IgD-negative memory B cell (primary cell): Measurements from ENCODE around the gene NCOA6. TPM values are rescaled to one million over a fixed set of nuclear protein-coding genes. Genes with fewer than 3 reads are reported as not detected.

Experiments
- H3K27ac Mint-ChIP-seq, 3 donors: one replicate each; pipeline ENCODE4 v1.8.0; 2020 to 2022; ENCODE audit warnings: mild to moderate bottlenecking in 3 of 3, mixed read lengths in 3 of 3, moderate library complexity in 1 of 3
- H3K27me3 Mint-ChIP-seq: one replicate; pipeline ENCODE4 v1.8.0; 2021; ENCODE audit warnings: mixed read lengths
- H3K36me3 Mint-ChIP-seq: one replicate; pipeline ENCODE4 v1.8.0; 2020; ENCODE audit warnings: mild to moderate bottlenecking, mixed read lengths
- H3K4me1 Mint-ChIP-seq, 3 donors: one replicate each; pipeline ENCODE4 v1.8.0; 2020 to 2022; ENCODE audit warnings: mixed read lengths in 3 of 3, mild to moderate bottlenecking in 1 of 3
- H3K4me3 Mint-ChIP-seq, 4 donors: one replicate each; pipeline ENCODE4 v1.8.0; 2020 to 2022; ENCODE audit warnings: mild to moderate bottlenecking in 4 of 4, mixed read lengths in 4 of 4, moderate library complexity in 3 of 4
- H3K9me3 Mint-ChIP-seq, 3 donors: one replicate each; pipeline ENCODE4 v1.8.0; 2020 to 2021; ENCODE audit warnings: mixed read lengths in 3 of 3, mild to moderate bottlenecking in 1 of 3
- polyA plus RNA-seq: library from polyadenylated mRNA; unstranded; fragments of 300-500 nt; fragmentation: Illumina TruSeq; gene quantifications from one replicate; pipeline ENCODE4 v1.2.3, GENCODE V29; 2021

NCOA6 gene
- polyA plus RNA-seq, 1 donor from 2014 or later = 10.8 TPM

DNA sequence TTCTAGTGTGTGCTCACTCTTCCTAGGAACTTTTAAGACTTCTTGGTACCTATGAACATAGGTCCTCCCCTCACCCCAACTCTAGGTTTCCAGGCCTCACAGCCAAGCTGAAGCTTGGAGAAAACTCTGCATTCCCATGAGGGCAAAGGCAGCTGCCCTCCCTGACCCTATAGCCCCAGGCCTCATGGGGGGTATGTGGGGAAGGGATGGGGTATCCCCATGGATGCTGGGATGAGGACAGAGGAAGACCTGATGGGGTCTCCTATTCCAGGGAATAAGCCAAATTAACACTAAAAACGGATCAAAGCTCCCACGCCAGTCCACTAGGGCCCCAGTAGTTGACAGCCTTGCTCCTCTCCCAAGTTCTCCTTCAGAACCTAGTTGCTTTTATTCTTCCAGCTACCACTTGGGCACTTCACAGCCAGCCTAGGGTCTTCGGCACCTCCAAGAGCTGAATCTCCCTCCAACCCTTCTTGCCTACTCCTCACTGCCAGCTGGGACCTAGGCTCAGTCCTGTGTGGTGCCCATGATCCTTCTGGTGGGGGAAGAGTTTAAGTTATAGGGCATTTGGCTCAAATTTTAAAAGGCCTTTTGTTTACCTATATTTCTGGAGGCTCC, 113.5 kb downstream of the NCOA6 start:
- Mint-ChIP-seq H3K27ac (peak overlapping the region in 1 of 3 donors; percentile 97), H3K27me3 (peaks cover 1% of the 10 kb centered on the region), H3K36me3 (peaks cover 2% of the 10 kb centered on the region), H3K4me1 (peaks cover 9 to 12% (median 10%) of the 10 kb centered on the region in 3 donors), H3K9me3 (no peaks in the 10 kb centered on the region), H3K4me3 (peak overlapping the region in 3 of 4 donors; percentile 9 to 91 (median 38))

DNA sequence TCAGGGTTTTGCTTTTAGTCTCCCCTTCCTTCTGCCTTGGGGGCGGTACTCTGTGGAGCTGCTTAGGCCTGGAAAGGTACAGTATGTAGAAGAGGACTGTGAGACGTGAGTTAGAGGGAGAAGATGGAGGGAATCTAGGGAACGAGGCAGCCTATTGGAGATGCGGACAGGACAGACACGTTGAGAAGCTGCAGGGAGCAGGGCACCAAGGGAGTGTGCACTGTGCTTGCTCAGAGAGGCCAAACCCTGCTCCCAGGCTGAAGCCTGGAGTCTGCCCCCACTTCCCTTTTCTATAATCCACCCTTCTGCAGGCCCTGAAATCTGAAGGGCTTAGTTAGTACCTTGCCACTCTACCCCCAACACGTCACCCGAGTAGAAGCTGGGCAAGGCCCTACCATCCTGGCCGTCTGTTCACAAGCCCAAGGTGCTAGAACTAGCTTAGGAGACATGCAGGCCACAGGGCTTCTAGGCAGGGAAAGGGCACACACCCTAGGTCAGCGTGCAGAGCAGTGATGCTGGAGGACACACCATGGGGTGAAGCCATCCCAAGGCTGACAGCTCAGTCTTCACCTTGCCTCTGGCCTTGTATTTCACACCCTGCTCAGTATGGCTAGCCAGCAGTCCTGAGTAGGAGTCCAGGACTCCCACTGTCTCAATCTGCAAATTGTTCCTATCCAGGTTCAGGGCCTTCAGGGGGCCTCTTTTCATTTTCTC, 114.4 kb downstream of the NCOA6 start:
- H3K9me3 Mint-ChIP-seq = no peaks in the 10 kb centered on the region
- H3K4me3 Mint-ChIP-seq = peak overlapping the region; percentile 71 to 91 (median 85)
- peak overlapping the region in 2 of 3 donors; percentile 95 to 97 for H3K27ac Mint-ChIP-seq
- H3K27me3 Mint-ChIP-seq = peaks cover 1% of the 10 kb centered on the region
- H3K4me1 Mint-ChIP-seq = peaks cover 9 to 12% (median 10%) of the 10 kb centered on the region in 3 donors
- H3K36me3 Mint-ChIP-seq = peaks cover 2% of the 10 kb centered on the region

DNA sequence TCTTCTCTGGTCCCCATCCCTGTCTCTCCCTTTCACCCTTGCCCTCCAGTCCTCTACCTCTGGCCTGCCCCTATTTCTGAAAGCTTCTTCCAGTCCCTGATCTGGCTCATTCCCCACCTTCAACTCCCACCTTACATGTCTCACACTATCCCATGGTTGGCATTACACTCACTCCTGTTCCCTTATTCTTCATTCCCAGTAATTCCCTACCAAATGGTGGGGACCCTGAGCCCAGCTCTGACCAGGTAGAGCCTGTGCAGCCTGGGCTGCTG, 114.9 kb downstream of the NCOA6 start:
- H3K9me3 Mint-ChIP-seq = no peaks in the 10 kb centered on the region
- H3K27me3 Mint-ChIP-seq = peaks cover 1% of the 10 kb centered on the region
- H3K27ac Mint-ChIP-seq = peak overlapping the region; percentile 78 to 97 (median 95)
- H3K4me3 Mint-ChIP-seq = peak overlapping the region; percentile 81 to 94 (median 90)
- H3K36me3 Mint-ChIP-seq = peaks cover 2% of the 10 kb centered on the region
- H3K4me1 Mint-ChIP-seq = peaks cover 10 to 12% (median 10%) of the 10 kb centered on the region in 3 donors

DNA sequence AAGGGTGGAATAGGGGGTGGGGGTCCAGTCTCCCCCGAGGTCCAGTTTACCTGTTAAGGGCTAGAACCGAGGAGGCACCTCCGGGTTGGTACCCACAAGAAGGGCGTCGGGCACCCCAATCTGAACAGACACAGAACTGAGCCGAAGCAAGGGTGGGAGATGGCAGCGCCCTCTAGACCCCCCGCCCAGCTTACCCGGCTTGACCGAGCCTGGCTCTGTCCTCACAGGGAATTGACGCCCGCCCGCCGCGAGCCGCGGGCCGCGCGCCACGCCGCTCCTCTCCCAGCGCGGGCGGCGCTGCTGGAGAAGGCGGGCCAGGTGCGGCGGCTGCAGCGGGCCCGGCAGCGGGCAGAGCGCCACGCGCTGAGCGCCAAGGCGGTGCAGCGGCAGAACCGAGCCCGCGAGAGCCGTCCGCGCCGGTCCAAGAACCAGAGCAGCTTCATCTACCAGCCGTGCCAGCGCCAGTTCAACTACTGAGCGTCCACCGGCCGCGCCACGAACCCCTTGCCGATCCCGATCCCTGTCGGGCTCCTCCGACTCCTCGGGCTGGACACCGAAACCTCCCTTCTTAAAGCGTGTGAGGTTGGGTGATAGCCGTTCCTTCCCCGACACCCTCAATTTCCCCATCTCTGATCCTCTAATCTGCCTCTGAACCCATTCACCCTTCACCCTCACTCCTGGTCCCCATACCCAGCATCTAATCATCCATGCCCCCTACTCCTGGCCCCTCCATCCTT, 115.5 kb downstream of the NCOA6 start:
- H3K36me3 Mint-ChIP-seq = peaks cover 2% of the 10 kb centered on the region
- H3K9me3 Mint-ChIP-seq = no peaks in the 10 kb centered on the region
- H3K4me3 Mint-ChIP-seq = peak overlapping the region; percentile 86 to 97 (median 94)
- H3K27ac Mint-ChIP-seq = peak overlapping the region; percentile 93 to 97 (median 95)
- H3K4me1 Mint-ChIP-seq = peaks cover 10 to 12% (median 12%) of the 10 kb centered on the region in 3 donors
- peaks cover 1% of the 10 kb centered on the region for H3K27me3 Mint-ChIP-seq

DNA sequence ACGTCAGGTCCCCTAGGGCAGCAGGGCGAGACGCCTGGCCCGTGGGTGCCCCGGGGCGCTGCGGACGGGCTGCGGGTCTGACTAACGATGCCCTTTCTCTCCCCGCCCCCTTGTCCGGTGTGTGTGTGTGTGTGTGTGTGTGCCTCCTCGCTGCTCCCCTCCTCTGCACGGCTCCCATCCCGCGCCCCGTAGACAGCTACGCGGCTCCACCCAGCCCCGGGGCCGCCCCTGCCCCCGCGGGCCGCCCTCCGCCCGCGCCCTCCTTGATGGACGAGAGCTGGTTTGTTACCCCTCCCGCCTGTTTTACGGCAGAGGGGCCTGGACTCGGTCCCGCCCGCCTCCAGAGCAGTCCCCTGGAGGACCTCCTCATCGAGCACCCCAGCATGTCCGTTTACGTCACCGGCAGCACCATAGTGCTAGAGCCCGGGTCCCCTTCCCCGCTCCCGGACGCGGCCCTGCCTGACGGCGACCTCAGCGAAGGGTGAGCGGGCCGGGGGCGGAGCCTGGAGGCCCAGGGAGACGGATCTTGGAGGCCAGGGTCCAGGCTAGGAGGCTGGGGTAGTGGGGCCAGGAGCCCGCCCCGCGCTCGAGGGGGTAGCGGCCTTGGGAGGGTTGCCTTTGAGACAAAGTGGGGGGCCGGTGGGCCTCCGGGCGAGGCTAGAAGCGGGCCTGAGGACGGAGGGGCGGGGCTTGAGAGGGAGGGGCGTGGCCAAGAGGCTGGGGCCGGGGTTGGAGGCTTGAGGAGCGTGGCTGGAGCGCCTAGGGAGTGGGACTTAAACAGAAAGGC, 116.2 kb downstream of the NCOA6 start:
- peak overlapping the region; percentile 86 to 97 (median 94) for H3K4me3 Mint-ChIP-seq
- peaks cover 2% of the 10 kb centered on the region for H3K36me3 Mint-ChIP-seq
- H3K4me1 Mint-ChIP-seq = peaks cover 12 to 17% (median 12%) of the 10 kb centered on the region in 3 donors
- H3K27ac Mint-ChIP-seq = peak overlapping the region; percentile 93 to 97 (median 95)
- H3K9me3 Mint-ChIP-seq = no peaks in the 10 kb centered on the region
- peaks cover 1% of the 10 kb centered on the region for H3K27me3 Mint-ChIP-seq

DNA sequence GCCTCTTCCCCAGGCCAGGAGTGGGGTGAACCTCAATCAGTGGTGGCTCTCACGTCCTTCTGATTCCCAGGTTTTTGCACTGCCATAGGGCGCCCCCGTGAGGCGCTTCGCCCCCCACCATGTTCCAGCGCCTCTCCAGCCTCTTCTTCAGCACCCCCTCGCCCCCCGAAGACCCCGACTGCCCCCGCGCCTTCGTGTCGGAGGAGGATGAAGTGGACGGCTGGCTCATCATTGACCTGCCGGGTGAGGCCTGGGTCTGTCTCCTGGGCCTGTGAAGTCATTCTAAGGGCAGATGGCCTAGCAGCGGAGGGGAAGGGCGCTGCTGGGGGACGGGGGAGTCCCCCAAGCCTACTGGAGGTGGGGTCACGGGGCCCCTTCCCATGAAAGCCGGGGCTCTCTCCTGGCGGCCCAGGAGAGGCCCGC, 116.8 kb downstream of the NCOA6 start:
- Mint-ChIP-seq H3K4me3 (peak overlapping the region; percentile 86 to 97 (median 94)), H3K27me3 (peaks cover 1% of the 10 kb centered on the region)

DNA sequence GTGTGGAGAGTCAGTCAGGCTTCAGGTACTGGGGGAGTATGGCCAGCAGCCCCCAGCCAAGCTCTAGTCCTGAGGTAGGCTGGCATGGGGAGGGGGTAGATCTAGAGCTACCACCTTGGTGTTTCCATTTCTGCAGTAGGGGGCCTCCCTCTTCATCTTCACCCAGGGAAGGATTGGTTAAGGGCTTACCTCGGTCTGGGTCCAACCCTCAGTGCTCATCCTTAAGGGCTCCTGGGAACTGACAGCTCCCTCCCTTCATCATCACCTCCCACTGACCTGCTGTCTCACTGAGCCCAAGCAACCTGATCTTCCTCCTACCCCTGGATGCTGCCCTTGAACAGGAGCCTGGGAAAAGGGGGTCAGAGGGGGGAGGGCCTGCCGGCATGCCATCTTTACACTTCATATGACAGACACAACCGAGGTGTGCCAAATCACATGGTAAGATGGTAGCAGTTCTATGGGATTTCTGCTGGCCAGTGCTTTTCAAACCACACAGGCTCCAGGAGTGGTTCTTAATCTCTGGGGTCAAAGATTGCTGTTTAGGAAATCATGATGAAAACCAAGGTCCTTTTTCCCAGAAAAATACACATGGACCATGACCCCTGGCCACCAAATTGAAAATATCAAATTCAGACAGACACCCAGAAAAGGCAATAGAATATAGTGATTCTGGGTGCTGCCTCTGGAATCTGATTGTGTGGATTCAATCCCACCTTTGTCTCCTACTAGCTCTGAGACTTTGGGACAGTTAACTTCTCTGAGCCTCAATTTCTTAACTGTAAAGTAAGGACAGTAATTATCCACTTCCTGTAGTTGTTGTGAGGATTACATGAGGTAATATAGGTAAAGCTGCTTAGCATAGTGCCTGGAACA, 118.3 kb downstream of the NCOA6 start:
- Mint-ChIP-seq H3K4me3 (peak overlapping the region in 1 of 4 donors; percentile 91), H3K27ac (peak overlapping the region in 2 of 3 donors; percentile 16 to 98), H3K36me3 (no peaks in the 10 kb centered on the region), H3K27me3 (peaks cover 7% of the 10 kb centered on the region), H3K9me3 (no peaks in the 10 kb centered on the region), H3K4me1 (peaks cover 13 to 24% (median 18%) of the 10 kb centered on the region in 3 donors)

More for the DNA sequence above, 116.8 kb downstream of the NCOA6 start:
- H3K27ac Mint-ChIP-seq = peak overlapping the region; percentile 43 to 97 (median 93)
- peaks cover 12 to 18% (median 12%) of the 10 kb centered on the region in 3 donors for H3K4me1 Mint-ChIP-seq
- no peaks in the 10 kb centered on the region for H3K9me3 Mint-ChIP-seq
- H3K36me3 Mint-ChIP-seq = peaks cover 2% of the 10 kb centered on the region

DNA sequence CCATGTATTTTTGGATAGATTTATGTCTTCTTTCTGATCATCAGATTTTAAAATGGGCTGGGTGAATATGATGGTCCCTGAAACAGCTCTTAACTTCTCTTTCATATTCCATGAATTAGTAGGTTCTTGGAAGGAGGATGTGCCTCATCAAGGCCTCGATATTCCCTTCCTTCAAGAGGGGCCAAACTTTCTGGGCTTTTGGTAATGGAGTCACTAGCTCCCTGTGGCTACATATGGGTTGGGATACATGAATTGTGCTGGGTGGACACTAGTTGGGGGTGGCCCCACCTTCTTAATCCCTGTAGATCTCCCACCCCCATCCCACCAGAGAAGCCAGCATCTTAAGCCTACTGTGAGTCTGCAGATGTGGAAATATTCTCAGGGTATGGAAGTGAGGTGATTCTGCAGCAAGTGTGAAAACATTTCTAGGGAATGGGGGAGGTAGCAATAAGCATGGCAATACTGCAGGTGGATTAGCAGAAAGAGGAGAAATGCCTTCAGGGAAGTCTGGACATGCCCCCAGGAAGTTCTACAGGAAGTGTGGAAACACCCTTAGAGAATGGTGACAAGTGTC, 119.1 kb downstream of the NCOA6 start:
- peaks cover 13 to 24% (median 20%) of the 10 kb centered on the region in 3 donors for H3K4me1 Mint-ChIP-seq
- peak overlapping the region in 1 of 4 donors; percentile 91 for H3K4me3 Mint-ChIP-seq
- peak overlapping the region in 2 of 3 donors; percentile 67 to 98 for H3K27ac Mint-ChIP-seq
- H3K36me3 Mint-ChIP-seq = no peaks in the 10 kb centered on the region
- no peaks in the 10 kb centered on the region for H3K9me3 Mint-ChIP-seq
- peaks cover 7% of the 10 kb centered on the region for H3K27me3 Mint-ChIP-seq

DNA sequence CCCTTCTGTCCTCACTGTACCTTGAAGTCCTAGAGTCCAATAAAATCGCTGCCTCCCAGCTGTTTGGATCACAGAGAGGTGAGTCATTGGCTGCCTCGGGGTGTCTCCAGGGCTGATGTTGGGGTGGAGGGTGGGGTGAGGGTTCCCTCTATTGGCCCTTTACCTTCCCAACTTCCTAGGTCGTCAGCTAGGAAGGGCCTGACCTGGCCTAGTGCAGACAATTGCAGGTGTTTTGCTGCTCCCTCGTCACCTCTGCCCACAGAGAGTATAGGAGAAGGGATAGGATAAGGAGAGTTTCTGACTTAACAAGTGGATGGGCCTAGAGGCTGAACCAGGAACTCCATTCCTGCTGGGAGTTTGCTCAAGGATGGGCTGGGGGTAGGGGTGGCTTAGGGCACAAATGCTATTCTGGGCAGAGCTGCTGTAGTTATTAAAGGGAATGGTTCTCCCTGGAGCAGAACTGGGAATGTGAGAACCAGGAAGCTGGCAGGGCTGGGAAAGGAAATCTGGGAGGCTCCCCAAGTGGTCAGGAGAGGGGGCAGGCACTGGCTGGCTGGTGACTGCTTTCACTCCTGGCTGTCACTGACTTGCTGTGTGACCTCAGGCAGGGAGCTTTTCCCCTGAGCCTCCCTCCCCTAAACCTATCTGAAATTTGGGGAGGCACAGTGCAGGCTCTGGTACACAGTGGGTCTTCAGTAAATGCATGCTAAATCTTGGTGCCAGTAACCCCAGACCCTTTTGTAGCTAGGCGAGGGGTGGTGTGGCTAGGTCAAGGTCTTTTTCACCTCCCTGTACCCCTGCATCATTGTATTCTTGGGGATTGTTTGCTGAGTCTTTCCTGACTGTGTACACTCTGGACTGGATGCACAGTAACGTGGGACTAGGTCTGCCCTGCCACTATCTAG, 119.8 kb downstream of the NCOA6 start:
- H3K36me3 Mint-ChIP-seq = no peaks in the 10 kb centered on the region
- H3K9me3 Mint-ChIP-seq = no peaks in the 10 kb centered on the region
- H3K4me3 Mint-ChIP-seq = peak overlapping the region; percentile 89 to 97 (median 92)
- H3K27ac Mint-ChIP-seq = peak overlapping the region; percentile 96 to 98 (median 98)
- H3K27me3 Mint-ChIP-seq = peaks cover 7% of the 10 kb centered on the region
- H3K4me1 Mint-ChIP-seq = peaks cover 13 to 24% (median 20%) of the 10 kb centered on the region in 3 donors

DNA sequence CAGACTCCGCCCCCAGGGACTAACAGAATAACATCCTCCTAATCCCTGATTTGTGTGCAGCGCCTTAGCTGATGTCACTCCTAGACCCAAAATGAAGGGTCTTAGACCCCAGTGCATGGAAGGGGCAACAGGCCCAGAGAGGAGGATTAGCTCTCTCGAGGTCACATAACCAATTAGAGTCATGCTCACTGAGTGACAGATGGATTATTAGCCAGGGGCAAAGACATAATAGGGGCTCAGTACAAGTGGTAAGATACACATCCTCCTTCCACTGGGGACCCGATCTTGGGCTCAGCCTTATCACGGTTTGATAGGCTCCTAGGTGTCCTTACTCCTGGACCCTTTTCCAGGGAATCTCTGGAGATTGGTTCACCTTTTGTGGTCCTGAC, 120.4 kb downstream of the NCOA6 start:
- Mint-ChIP-seq H3K9me3 (no peaks in the 10 kb centered on the region), H3K36me3 (no peaks in the 10 kb centered on the region), H3K4me1 (peaks cover 11 to 24% (median 15%) of the 10 kb centered on the region in 3 donors), H3K27ac (peak overlapping the region; percentile 96 to 98 (median 98)), H3K4me3 (peak overlapping the region; percentile 89 to 97 (median 92)), H3K27me3 (peaks cover 7% of the 10 kb centered on the region)

DNA sequence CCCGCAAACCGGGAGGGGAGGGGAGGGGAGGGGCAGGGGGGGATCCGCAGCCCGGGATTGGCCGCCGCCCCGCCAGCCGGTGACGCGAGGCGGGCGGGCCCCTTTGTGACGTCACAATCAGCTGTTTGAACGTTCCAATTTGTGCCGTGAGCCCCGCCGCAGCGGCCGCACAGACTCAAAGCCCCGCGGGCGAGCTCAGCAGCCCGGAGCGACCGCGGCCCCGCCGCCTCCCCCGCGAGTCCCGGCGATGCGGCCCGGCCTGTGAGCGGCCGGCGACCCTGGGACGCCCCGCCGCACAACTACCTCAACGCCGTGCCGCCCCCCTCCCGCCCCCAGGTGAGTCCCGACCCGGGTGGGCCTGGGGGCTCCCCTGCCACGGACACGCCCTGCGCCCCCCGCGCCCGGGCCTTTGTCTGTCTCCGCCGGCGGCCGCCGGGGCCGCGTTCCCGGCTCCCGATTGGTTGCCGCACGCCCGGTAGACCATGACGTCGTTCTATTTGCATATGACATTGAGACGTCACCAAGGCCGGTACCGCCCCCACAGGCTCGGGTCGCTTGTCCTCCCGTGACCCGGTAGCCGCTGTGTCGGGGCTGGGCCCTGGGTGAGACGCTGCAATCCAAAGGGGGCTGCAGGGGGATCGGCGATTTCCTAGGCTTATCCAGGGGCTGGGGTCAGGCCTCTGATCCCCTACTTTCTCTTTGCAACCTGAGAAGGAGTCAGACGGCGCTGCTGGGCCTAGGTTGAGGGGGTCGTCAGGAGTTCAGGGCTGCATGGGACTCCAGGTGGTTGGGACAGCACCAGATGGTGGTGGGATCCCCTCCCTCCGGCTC, 121.1 kb downstream of the NCOA6 start, which contains the start of gene TP53INP2:
TP53INP2 (plus strand) TSS at position 168 of the 831 bp plus-strand sequence. CDS start 4,396 bp downstream, outside the sequence.
- Mint-ChIP-seq H3K27ac (peak within 1 kb of the TSS; percentile 97 to 98 (median 98)), H3K4me1 (peaks cover 11 to 24% (median 15%) of the 10 kb centered on the region in 3 donors), H3K27me3 (peaks cover 7% of the 10 kb centered on the region), H3K4me3 (peak within 1 kb of the TSS; percentile 89 to 97 (median 92)), H3K36me3 (no peaks in the 10 kb centered on the region), H3K9me3 (no peaks in the 10 kb centered on the region)
